ENCODE measurements around the gene HMGCL.

DNA sequence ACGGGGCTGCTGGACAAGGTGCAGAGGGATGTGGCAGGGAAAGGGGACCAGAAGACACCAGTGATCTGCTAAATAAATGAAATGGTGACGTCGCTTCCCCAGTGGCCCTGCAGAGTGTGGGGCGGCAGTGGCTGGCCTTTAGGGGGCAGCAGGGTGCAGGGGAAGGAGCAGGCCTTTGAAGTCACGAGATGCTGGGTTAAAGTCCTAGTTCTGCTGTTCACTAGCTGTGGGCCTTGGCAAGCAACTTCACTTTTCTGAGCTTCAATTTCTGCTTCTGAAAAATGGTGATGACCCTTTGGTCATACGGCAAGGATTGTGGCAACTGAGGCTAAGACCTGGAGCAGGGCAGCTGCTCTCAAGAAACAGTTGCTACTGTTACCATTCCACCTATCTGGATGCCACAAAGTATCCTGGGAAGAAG is 15.5 kb downstream of the HMGCL start:
- TF ChIP-seq, protein P1, sequence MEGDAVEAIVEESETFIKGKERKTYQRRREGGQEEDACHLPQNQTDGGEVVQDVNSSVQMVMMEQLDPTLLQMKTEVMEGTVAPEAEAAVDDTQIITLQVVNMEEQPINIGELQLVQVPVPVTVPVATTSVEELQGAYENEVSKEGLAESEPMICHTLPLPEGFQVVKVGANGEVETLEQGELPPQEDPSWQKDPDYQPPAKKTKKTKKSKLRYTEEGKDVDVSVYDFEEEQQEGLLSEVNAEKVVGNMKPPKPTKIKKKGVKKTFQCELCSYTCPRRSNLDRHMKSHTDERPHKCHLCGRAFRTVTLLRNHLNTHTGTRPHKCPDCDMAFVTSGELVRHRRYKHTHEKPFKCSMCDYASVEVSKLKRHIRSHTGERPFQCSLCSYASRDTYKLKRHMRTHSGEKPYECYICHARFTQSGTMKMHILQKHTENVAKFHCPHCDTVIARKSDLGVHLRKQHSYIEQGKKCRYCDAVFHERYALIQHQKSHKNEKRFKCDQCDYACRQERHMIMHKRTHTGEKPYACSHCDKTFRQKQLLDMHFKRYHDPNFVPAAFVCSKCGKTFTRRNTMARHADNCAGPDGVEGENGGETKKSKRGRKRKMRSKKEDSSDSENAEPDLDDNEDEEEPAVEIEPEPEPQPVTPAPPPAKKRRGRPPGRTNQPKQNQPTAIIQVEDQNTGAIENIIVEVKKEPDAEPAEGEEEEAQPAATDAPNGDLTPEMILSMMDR (conservative IDR thresholded peaks at IDR 0.05 in 1 of 2, IDR thresholded peaks at IDR 0.05 in 1 of 2; ENCODE audit: low read depth in 1 of 2, low read length in 2 of 2): peak; percentile 63 to 77
- TF ChIP-seq EZH2 (IDR thresholded peaks at IDR 0.05; ENCODE audit: low read length, missing control alignments): no peak

Data from fibroblast of lung (primary cell).